Activated CD4-positive, alpha-beta T cell treated with anti-CD3 and anti-CD28 coated beads, Interleukin-2, amount 50 U/mL, for 24 hours (primary cell): ENCODE results near the gene EPHB2.

ENCODE experiments used
- DNase-seq, 2 donors: peaks; one replicate each; pipeline ENCODE4 v3.0.0-alpha.2; 2020; ENCODE audit warnings: low read depth in 1 of 2, low spot score in 1 of 2

EPHB2 gene

GRCh38 chr1:22815421-22816066 lies 104.9 kb downstream of the EPHB2 start:
- no peak for DNase-seq

GRCh38 chr1:22816067-22816775 lies 105.6 kb downstream of the EPHB2 start:
- DNase-seq, result no peak

DNA sequence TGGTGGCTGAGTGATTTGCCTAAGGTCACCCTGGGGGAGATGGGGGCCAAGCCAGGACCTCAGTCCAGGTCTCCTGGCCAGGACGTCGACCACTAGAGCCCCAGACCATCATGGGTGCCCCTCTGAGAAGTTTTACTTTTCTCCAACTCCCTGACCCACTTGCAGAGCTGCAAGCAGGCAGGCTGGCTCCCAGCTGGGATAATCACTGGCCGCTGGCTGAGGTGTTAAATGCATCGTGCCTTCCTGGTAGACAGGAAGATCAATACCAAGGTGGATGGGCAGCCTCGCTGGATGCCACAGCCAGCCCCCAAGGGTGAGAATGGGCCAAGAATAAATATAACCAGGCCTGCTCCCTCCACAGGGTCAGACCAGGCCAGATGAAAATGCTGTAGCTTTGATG lies 106.2 kb downstream of the EPHB2 start:
- no peak for DNase-seq

- DNase-seq, result no peak
Observed at GRCh38 chr1:22817462-22817861, 106.8 kb downstream of the EPHB2 start.

- DNase-seq, result no peak
Observed at GRCh38 chr1:22818061-22818770, 107.6 kb downstream of the EPHB2 start.

DNA sequence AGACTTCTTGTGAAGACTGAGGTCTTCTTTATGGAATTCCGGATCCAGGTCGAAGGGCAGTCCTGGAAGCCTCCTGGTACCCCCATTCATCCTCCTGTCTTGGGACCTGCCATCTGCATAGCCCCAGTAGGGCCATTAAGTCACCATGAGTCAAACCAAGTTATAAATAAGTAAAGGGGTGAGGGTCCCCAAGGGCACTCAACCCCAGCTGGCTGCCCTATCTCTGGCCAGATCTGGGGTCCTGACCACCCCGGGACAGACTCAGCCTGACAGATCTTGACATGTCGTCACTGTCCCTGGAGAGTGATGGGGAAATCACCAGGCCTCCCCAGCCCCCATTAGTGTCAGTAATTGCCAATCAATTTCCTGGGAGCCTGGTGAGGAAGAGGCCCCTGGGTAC lies 108.7 kb downstream of the EPHB2 start:
- no peak for DNase-seq

DNA sequence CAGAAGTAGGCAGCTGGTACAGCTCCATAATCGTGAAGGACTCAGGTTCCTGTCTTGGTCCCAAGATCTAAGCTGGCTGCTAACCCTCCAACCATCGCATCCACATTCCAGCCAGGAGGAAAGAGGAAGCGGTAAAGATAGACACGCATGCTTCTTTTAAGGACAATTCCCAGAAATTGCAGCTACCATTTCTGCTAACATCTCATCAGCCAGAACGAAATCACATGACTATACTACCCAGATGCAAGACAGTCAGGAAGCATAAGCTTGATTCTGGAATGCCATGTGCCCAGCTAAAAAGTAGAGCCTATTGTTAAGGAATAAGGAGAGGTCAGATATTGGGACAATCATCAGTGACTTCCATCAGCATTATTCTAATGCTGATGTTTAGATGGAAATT lies 110.4 kb downstream of the EPHB2 start:
- no peak for DNase-seq

DNA sequence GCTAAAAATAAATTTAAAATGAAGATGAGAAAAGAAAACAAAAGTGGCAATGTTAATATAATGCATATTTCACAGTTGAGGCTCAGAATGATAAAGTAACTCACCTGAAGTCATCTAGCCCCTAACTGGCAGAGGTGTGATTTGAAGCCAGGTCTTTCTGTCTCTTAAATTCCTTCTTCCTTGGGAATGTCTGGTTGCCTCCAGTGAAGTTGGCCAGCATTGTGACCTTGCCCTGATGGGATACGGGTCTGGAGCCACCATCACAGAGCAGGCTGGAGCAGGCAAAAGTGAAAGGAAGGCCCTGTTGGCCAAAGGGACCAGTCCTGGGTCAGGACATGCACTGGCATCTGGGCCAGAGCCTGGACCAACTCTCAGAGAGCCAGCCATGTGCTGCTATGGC lies 111.7 kb downstream of the EPHB2 start:
- DNase-seq, result no peak

GRCh38 chr1:22824466-22824865 lies 113.8 kb downstream of the EPHB2 start:
- DNase-seq, result no peak

DNA sequence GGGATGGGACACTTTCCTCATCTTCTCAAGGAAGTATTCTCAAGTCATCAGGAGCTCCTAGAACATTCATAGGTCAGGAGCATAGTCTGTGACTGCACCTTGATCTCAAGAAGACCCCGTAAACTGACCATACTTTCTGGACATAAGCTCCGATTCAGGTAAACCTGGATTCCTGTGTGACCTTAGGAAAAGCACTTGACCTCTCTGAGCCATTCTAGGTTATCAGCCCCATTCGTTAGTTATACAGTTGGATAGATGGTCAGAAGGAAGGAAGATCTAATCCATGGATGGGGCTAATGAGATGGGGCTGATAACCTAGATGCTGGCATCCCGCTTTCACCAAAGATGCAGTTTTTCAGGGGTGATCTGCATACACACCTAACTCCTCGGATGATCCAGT lies 114.3 kb downstream of the EPHB2 start:
- no peak for DNase-seq

GRCh38 chr1:22825486-22826189 lies 115.0 kb downstream of the EPHB2 start:
- DNase-seq, result no peak

DNA sequence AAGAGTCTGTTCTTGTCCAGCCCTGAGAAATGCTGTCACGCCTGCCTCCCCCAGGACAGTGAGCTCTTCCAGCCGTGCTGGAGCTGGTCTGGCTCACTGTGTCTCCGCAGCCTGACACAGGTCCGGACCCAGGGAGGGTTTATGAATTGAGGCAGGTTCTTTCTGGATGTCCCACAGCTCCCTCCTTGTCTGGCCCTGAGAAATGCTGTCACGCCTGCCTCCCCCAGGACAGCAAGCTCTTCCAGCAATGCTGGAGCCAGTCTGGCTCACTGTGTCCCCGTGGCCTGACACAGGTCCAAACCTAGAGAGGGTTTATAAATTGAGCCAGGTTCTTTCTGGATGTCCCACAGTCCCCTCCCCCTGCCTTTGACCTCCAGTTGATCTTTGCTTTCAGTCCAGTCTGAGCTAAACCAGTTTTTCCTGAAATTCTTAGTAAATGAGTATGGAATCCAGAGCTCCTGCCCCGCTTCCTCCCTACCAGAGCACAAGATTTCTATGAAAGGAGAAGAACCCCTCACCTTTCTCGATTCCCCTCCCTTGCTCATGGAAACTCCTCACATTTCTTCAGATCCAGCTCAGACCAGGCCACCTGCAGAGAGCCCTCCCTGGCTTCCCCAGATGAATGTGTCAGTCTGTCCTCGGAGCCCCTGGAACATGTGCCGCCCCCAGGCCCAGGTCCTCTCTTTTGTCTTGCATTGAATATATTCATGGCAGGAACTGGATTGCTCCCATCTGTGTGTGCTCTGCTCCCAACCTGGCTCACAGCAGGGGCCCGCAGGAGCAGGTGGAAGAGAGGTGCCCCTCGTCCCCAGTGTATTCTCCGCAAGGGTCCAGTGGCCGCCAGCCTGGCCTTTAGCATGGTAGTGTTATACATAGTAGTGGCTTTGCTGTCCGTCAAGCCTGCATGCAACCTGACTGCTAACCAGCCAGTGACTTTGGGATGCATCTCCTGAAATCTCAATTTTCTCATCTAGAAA lies 116.3 kb downstream of the EPHB2 start:
- no peak for DNase-seq

GRCh38 chr1:22827666-22828483 lies 117.2 kb downstream of the EPHB2 start:
- DNase-seq, result no peak

GRCh38 chr1:22828484-22829308 lies 118.1 kb downstream of the EPHB2 start:
- DNase-seq, result no peak

DNA sequence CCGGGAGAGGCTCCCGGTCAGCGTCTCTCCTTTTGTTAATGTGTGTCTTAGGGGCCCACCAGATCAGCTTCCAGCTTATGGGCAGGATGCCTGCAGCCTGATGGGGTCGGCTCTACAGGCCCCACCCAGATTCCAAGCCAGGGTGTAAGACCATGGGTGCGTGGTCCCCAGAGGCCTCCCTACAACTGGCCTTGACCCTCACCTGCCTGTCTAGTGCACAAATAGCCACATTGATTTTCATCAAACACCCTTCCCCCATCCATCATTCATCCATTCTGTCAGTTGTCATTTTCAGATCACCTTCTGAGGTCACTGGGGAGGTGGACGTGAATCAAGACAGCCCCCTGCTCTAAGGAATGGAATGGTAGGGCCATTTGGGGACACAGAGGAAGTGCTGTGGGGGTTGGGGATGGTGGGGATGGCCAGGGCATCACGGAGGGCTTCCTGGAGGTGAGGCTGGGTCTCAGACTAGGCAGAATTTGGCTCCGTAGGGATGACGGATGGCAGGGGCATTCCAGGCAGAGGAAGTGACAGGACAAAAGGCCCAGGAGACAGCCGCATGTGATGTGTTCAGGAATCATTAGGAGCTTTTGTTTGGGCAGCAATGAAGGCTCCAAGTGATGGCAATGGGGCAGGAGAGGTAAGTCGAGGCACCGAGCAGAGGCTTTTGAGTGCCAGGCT lies 118.8 kb downstream of the EPHB2 start:
- DNase-seq, result no peak

DNA sequence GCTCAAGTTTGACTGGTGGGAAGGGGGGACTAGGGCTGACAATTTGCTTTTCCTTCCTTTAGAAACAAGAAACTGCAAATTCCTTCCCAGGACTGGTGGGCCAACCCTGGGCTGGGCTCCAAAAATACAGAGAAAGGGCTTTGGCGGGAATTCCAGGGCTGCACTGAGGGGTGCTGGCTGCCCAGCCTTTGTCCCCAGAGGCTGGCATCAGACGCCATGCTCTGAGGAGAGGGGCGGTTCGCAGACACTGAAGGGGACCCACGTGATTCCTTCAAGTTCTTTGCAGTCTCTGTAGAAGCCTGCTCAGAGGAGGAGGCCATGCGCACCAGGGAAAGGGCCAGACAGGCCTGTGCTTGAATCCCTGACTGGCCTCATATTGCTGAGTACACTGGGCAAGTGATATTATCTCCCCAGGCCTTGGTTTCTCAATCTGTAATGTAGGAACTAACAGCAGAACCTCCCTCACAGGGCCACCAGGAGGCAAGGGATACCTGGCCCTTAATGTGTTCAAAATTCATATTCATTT lies 119.5 kb downstream of the EPHB2 start:
- no peak for DNase-seq

DNA sequence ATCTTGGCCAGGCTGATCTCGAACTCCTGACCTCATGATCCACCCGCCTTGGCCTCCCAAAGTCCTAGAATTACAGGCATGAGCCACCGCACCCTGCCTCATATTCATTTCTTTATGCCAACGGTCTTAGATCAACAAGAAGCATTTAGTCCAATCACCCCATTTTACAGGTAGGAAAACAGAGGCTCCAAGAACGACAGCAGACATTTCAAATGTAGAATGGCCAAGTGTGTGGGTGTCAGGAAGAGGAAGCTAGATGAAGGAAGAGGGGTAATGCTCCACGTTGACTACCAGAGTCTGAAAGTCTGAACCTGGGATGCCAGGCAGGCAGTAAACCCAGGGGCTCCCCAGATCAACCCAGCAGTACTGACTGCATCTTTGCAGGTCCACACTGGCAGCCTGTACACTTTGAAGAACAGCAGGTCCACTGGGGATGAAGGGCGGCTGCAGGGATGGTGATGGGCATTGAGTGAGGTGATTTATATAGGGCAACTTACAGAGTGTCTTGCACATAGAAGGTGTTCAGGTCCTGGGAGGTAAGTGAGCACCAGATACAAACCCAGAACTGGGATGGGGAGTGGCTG lies 120.2 kb downstream of the EPHB2 start:
- no peak for DNase-seq
